Measurements from ENCODE around the gene FRMD1.

FRMD1 gene

DNA sequence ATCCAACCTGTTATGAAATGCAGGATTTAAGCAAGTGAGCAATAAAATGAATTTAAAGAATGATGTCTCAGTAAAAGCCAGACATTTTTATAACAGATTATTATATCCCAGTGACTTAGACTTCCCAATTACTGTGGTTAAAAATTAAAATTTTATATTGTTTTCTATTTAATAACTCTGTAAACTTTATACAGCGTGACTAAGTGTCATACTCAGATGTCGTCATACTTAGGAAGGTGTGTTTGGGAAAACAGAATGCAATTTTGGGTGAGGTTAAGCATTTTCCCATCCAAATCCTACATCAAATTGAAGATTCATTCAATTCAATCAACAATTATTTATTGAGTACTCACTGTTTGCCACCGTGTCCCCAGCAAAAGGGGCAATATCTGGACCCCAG, 31.4 kb upstream of the FRMD1 start:
- DNase-seq: no peak

DNA sequence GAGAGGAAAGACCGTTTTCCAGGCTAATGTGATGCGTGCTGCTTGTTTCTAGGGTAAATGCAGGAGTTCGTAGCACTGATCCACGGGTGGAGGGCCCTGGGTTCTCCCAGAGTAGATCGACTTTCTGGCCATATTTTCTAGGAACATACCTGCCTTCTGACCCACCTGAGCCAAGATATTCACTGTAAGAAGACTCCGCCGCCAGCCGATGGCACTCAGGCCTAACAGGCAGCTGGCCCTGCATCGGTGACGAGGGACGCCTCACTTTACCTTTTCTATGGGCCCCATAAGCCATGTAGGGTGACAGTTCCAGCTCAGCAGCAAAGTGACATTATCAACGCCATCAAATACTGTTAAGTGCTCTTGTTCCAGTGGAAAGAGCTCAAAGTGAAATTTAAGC, 30.2 kb upstream of the FRMD1 start:
- no peak for DNase-seq

DNA sequence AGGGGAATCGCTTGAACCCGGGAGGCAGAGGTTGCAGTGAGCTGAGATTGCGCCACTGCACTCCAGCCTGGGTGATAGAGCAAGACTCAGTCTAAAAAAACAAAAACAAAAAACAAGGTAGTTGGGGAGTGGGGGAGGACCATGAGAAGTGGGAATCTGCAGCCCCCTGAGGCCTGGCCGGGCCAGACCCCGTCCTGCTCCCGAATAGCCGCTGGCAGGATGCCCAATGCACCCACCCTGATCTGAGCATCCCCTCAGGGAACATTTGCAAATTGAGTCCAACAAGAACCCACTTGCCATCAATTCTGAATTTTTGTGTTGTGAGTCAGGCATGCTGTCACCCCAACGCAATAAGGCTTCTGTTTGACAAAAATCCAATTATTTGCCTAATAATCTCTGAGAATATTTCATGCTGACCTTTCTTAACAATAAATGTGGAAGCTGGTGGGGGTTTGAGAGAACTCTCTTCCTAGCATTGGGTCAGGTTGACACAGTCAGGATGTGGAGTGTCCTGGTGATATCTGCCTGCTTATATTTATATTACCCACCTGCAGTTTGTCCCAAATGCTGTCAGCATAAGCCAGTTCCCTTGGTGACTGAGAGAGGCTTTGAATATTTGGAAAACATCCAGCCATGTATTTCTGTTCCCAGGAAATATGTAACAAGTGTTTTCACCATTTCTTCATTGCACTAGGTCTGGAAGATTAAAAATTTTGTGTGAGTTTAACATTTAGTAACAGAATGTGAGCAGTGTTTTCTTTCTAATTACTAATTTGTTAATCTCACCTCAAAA, 28.4 kb upstream of the FRMD1 start:
- no peak for DNase-seq

DNA sequence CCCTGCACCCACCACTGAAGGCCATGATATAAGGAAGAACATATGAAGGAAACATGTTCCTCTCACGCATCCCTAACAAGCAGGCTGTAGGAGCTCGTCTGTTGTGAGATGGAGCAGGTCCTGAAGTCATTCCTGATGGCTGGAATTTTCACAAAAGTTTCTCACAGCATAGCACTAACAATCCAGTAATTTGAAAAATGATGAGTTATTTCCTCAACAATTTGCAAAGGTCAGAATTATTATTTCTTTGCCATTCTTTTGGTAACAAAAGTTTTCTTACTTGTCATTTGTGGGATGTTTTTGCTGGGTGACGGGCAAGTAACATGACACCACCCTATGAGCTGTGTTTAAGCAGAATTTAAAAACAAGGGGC, 27.6 kb upstream of the FRMD1 start:
- DNase-seq: no peak

DNA sequence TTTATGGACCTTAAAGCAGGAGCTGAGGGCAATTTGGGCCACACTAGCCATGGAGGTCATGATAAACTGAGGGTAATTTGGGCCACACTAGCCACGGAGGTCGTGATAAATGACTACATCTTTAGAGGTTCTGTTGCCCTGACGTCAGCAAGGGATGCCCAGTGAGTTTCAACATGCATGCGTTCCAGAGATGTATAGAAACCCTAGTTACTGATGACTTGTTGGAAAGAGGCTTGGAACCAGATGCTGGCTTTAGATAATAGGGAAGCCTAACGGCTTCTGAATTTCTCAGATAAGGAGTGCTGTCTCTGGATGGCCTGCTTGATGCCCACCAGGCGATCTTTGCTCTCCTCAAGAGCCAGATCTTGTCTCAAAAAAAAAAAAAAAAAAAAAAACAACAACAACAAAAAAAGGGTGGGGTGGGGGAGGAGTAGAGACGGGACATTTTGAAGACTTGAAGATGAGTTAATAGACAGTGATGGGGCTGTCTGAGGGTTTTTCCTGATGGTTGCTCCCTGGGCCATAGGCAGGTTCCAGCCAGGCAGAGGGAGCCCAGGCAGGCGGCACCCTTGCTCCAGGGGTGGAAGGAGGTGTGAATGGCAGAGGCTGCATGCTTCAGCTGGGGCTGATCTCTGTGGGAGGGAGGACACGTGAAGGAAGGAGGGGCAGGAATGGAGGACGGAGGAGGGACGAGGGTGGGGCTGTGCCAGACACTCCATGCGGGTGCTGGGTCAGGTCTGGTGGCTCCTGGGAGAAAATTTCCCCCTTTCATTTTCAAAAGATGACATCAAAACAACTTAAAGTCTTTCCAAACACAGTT, 27.0 kb upstream of the FRMD1 start:
- no peak for DNase-seq

DNA sequence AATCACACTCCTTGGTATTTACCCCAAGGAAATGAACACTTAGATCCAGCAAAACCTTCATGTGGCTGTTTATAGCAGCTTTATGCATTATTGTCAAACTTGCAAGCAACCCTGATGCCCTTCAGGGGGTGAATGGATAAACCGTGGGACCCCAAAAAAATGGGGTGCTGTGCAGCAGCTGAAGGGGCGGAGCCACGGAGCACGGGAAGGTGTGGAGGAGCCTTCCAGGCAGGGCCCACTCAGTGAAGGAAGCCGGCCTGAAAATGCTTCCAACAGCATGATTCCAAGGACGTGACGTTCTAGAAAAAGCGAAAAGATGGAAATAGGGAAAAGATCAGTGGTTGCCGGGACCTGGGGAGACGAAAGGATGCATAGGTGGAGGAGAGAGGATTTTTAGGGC, 25.6 kb upstream of the FRMD1 start:
- no peak for DNase-seq

DNA sequence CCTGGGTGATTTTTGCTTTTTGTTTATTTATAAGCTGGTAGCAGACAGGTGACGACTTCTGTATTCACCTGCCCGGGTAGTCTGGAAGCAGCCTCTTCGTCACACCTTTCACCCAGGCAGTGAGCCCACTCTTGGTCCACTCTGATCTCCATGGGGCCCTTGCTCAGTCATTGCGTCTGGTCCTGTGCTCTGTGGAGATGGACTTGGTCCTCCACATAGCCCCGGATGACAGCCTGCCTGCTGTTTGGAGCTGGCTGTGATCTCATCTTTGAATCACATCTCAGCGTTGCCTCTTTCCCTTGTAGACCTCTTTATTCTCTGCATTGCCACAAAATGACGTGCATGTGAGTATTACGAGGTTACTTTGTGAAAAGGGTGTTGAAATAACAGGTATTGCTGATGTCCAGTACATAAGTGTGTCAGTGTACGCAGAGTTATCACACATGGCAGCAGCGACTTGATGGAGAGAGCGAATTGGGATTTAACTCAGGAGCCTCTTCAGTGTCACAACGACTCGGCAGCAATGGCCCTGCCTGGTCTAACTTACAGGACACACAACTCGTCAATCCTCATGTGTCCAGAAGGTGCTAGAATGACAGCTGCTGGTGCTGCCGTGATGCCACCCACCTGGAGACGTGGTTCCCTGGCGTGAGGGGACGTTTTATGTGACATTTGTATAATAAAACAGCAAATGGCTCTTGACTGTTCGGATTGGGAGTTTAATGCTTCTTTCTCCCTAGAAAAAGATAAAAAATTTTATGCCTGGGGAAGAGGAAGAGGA, 24.2 kb upstream of the FRMD1 start:
- DNase-seq: no peak

DNA sequence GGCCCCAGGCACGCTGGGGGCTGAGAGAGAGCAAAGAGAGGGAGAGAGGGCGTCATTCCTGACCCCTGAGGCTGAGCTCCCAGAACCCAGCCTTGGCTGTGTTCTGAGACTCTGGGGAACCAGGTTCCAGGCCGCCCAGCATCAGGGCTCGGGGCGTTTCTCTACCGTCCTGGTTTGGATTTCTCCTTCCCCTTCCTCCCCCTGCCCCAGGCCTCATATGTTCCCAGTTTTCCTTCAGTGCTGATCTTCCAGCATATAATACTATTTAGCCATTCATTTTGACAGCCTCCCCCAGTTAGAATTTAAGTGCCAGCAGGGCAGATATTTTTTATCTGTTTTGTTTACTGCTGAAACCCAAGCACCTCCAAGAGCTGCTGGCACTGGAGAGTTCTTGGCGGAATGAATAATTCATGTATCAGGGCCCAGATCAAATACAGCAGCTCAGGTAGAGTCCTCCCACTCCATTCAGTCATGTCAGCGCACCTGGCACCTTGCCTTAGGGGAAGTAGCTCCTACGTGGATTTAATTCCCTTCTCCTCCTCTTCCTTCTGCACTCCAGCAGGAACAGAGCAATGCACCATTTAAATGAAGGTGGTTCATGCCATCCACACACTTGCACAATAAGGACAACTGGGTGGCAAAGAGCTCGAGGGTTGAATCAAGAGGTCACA, 23.4 kb upstream of the FRMD1 start:
- no peak for DNase-seq

DNA sequence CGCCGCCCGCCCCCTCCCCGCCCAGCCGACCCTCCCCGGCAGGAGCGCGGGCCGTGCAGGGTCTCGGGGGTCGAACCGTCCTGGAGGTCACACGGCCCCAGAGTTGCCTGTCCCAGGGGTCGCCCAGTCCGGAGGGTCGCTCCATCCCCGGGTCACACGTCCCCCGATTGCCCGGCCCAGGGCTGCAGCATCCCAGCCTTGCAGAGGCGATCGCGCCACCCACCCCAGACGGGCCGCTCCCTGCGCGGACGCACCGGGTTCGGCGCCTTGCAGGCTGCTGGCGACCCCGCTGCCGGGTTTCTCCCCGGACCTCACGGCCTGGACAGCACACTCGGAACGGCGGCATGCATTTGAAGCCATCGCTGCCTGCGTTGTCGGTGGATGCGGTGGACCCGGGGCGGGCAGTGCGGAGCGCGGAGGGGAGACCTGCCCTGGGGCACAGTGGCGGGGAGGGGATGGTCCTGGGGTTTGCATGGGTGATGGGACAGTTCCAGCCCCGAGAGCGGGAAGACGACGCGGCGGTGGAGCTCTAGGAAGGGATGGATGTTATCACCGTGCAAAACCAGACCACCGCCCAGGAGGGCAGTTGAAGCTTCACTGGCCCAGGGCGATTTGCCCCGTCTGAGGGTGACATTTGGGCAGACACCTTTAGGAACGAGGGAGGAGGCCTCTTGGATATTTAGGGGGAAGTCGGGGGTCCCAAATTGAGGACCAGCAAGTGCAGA, 22.7 kb upstream of the FRMD1 start:
- DNase-seq: no peak

DNA sequence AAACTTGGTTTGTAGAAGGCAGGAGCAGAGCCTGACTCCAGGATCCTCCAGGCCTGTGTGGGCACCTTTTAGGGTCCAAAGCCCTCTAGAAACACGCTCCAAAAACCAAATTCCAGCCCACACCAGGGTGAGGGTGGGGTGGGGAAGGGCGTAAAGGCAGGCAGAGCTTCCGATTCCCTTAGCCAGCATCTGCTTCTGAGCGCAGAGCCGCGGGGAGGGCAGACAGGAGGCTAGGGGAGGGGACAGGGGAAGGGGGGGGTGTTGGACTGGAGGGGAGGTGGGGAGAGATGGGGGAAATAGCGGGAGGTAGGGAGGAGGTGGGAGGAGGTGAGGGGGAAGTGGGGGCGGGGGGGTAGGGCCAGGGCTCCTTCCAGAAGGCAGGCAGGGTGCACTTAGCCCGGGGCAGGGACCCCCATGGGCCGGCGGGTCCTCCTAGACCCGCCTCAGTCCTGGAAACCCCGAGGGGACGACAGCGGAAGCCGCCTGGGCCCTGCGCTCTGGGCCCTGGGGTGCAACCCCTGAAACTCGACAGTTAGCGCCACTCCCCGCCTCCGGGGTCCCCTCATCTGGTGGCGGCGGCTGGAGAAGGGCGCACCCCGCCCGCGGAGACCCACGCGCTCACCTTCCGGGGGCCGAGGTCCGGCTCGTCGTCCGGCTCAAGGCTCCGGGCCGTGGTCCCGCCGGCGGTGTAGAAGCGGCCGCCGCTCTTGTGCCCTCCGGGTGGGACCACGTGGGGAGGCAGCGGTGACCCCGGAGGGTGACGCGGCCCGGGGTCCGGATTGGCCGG, 22.0 kb upstream of the FRMD1 start:
- DNase-seq: no peak

DNA sequence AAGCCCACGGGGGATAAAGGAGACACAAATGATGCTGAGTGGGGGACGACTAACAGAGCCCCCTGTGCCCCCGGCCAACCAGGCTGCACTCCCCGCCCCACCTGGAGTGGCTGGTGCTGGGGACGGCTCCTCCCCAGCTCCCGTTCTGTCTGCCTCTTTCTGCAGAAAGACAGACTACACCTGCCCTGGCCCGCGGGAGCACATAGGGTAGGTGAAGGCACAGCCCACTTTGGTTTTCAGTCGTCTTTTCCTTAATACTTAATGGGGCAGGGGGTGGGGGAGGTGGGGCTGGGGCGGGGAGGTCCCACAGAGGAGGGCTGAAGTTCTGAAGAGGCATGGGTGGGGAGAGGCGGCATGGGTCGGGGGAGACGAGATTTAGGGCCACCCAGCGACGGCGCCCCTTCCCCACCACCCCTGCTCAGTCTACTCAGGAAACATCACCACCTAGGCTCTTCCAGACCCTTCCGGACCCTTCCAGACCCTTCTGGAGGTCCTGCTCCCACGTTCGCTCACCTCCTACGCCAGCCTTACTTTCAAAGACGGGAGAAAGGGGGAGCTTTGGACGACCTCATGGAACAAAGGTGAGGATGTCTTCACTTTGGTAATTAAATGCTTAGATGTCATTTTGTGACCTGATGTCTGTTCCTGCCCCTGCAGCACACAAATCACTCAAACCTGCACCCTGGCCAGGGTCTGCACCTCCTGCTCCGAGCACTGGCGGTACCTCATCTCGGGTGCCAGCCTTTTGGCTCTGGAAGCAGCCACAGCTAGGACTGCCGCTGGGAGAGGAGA, 21.2 kb upstream of the FRMD1 start:
- DNase-seq: no peak

DNA sequence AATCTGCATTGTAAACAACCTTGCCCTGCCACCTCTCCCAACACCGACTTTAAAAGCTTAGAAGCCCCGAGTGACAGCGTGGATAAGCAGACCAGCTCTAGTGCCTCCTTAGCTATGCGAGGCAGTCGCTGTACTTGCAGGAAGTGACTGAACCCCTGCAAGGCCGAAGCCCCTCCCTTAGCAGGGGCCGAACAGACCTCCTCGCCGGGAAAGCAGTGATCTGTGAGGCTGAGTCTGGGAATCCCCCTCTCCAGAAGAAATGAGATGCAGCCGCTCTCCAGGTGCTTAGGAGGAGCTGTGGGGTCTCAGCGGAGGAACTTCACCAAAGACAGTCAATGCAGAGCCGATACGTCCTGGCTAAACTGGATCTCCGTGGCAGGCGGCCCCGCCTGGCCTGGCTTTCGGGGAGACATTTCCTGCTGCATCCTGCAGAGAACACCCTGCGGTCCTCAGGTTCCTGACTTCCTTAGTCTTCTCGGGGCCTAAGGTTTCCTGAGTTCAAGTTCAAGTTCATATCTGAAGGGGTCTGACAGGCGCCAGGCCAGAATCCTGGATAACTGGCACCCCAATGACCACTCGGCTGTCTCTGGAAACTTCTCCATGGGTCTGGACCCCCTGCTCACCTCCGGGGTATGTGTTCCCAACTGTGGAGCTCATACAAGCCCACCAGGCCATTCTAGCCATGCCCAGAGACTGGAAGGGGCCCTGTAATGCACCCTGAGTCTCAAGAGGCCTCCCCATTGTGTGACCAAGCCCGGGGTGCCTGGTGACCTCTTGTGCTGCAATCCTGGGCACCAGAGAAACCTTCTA, 20.4 kb upstream of the FRMD1 start:
- no peak for DNase-seq

DNA sequence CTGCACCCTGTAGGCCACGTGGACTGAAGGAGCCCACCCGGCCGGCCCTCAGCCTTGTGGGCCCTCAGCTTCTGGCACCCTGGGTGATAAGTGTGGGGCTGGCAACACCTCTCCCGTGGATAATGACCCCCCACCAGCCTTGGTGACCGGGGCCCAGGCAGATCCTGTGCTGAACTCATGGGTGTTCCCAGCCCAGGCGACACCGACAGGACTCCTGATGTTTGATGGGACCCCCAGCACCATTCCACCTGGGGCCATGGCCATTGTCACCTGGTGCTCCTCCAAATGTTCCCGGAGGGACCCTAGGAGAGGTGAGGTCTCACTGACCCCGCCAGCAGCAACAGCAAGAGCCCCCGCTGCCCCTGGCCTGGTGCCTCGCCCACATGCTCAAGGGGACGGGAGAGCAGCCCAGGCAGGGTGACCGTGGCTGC, 19.4 kb upstream of the FRMD1 start:
- DNase-seq: no peak

DNA sequence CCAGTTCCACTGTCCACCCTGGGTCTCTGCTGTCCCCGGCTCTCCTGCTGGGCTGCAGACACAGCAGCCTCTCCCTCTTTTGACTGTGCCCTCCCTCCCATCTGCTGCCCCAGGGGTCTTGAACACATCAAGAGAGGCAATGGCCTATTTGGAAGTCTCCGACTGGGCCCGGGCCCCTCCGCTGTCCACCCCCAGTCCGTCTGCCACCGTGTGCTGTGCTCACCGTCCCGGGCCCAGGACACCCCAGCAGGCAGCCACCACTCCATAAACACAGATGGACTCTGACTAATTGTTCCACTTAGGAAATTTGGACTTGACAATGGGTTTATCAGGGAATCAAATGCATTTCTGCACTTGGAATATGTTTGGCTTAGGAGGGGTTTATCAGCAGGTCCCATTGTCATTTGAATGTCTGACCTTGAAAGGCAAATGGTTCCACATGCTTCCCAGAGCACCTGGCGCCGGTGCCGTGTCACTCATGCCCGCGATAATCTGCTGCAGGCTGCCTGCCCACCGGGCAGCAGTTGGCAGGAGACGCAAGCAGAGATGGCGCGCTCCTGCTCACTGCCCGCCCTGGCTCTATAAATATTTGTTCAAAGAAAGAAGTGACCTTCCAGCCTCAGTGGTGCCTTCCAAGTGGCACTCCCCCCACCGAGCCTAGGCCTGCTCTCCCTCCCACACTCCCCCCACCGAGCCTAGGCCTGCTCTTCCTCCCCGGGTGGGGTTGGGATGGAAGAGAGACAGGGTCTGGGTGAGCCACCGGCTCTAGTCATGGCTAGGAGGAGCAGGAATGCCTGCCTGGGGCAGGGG, 18.8 kb upstream of the FRMD1 start:
- no peak for DNase-seq

DNA sequence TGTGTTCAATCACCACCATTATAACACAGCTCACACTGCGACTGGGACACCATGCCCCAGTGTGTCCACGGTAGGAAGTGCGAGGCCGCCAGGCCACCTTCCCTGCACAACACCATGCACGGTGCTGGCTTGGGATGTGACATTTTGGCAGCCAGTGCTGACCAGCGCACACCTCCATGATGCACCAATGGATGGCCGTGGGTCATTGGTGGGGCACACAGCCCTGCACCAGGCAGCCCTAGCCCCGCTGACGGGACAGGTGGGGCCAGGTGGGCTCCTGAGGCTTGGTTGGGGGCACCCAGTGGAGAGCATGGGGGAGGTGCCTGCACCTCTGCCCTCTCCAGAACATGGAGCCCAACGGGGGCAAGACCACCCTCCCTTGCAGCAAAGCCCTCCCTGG, 18.2 kb upstream of the FRMD1 start:
- DNase-seq: no peak

DNA sequence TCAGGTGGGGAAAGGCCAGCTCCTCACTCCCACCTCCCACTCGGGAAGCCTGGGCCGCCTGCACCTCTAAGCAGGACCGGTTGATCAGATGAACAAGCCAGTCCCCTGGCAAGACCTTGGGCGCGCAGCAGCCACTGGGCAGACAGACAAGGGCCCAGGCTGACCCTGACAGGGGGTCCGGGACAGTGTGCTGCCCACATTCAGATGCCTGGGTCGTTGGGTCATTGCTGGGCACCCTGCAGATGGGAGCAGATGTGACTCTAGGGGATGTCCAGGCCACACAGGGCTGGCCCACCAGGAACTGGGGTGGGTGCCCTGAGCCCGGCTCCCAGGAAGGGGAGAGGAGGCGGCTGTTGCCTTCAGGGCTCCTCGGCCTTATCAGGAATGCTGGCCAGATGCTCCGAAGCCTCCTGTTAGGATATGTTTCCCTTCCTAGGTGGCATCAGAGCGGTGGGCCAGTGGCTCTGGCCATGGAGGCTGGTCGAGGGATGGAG, 17.3 kb upstream of the FRMD1 start:
- no peak for DNase-seq

DNA sequence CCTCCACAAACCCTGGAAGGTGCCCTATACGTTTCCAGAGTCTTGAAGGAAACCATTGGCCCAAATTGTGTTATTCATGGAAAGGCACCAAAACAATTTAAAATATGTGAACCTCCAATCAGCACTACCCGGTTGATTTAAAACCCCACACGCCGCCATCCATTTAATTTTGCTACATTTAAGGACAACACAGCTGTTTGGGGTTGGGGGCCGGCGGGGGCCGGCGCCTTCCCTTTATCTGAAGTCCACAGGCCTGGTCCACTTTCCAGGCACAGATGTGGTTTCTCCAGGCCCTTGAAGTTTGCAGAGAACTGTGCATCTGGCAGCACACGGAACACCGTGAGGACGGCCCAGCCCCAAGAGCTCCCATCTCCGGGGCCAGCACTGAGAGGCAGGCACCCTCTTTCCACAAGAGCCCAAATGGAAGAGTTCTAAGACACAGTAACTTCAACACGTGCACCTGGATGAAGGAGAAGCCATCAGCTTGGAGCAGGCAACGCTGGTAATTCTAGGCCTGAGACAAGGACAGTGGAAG, 16.8 kb upstream of the FRMD1 start:
- no peak for DNase-seq

DNA sequence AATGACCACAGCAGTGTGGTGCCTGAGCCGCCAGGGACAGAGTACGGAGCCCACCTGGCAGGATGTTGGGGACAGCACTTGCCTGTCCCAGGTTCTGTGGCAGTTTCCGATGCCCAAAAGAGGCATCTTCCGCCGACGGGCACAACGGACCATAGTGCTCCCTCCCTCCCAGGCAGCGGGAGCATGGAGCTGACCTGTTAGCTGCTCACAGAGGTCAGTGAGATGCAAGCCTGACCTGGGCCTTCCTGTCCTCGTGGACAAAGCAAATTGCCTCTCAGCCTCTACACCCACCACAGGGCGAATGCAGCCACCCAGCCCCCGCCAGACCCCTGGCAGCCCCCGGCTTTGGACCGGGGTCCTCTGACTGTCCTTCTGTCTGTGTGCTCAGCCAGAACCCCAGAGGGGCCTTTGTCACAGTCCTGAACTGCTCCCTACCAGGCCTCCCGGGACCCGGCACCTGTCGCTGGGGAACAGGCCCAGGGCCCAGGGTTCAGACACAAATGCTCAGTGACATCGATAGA, 16.2 kb upstream of the FRMD1 start:
- no peak for DNase-seq
